GM12874 (cell line): ENCODE results near the gene NNAT.

ENCODE experiments used
- TF ChIP-seq, protein P1 (sequence below): IDR thresholded peaks from 2 replicates; pipeline ENCODE4 v1.5.1; 2011; ENCODE audit warnings: low read depth, mild to moderate bottlenecking, control low read depth, low read length, moderate library complexity; ENCODE audit not compliant: insufficient read depth

NNAT gene

DNA sequence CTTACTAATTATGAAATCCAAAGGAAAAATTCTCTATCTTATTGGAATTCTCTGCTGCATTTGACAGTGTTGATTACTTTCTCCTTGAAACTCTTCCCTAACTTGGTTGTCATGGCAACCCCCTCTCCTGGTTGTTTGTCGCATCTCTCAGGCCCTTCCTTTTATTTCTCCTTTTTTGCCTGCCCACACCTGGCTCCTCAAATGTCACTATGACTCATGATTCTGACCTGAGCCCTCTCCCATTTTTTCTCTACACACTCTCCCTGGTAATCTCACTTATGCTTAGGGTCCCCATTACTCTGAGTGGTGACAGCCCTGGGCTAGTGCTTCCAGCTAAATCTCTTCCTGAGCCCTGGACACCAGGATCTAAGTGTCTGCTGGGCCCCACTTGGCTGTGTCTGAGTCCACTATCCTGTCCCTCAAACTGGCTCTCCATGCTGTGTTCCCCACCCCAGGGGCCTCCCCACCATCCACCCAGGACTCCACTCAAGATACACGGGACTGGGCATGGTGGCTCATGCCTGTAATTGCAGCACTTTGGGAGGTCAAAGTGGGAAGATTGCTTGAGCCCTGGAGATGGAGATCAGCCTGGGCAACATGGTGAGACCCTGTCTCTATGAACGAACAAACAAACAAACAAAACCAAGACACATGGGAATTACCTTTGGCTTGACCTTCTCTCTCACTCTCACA lies 16.5 kb upstream of the NNAT start:
- TF ChIP-seq, protein P1, sequence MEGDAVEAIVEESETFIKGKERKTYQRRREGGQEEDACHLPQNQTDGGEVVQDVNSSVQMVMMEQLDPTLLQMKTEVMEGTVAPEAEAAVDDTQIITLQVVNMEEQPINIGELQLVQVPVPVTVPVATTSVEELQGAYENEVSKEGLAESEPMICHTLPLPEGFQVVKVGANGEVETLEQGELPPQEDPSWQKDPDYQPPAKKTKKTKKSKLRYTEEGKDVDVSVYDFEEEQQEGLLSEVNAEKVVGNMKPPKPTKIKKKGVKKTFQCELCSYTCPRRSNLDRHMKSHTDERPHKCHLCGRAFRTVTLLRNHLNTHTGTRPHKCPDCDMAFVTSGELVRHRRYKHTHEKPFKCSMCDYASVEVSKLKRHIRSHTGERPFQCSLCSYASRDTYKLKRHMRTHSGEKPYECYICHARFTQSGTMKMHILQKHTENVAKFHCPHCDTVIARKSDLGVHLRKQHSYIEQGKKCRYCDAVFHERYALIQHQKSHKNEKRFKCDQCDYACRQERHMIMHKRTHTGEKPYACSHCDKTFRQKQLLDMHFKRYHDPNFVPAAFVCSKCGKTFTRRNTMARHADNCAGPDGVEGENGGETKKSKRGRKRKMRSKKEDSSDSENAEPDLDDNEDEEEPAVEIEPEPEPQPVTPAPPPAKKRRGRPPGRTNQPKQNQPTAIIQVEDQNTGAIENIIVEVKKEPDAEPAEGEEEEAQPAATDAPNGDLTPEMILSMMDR, result no peak

DNA sequence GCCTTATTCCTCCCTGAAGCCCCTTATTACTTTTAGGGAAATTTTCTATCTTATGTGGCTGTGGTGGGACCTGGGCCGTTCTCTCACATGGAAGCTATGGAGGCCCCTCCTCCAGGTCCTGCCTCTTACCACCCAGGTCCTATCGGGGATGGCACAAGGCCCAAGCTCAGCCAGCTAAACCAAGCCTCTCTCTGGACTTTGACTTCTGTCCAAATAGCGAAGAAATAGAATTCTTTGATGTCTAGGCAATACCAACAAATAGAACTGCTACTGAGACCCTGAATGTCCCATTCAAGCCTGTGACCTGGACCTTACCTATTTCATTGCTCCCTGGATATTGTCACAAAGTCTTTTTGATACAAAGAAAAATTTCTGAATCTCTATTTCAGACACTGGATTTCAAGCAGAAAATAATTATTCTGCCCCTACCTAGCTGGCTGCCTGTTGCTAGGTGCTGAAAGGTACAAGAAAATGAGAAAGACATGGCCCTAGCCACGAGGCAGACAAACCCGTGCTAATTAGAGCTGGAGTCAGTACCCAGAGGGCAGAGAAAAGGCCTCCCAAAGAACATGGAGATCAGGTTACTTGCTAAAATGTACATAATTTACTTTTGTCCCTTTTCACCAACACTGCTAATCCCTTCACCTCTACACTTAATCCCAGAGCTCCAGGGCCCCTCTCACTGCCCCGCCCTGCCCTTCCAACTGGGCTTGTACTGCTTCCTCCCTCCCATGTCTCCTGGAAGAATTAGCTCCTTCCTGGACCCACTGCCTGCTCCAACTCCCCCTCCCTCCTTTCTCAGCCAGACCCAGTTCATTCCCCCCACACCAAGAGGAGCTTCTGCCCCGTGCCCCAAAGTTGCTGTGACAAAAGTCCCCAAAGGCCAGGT lies 15.5 kb upstream of the NNAT start:
- TF ChIP-seq, protein P1, result no peak

DNA sequence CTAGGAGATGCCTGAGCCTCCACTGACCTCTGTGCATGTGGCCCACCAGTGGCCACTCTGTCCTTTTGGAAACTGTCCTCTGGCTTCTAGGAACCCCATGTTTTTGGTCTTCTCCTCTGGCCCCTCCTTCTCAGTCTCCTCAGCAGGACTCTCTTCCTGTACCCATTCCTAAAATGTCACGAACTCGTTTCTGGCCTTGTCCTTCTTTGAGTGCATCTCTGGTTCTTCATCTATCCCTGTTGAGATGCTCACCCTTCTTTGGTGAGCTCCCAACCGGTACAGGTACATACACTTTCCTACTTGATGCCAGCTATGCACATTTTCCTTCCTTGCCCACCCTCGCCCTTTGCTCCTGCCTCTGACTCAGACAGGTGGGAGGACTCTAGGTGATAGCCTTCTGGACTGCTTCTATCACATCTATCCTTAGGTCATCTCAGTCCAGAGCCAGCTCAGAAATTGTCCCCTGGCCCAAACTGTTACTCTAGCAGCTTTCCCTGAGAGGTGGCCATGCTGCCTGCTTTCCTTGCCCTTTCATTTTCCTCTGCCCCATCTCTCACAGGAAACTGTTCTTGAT lies 14.8 kb upstream of the NNAT start:
- TF ChIP-seq, protein P1, result no peak

- TF ChIP-seq, protein P1, result no peak
These were observed 10.8 kb upstream of the NNAT start for GRCh38 chr20:37510226-37510625.

DNA sequence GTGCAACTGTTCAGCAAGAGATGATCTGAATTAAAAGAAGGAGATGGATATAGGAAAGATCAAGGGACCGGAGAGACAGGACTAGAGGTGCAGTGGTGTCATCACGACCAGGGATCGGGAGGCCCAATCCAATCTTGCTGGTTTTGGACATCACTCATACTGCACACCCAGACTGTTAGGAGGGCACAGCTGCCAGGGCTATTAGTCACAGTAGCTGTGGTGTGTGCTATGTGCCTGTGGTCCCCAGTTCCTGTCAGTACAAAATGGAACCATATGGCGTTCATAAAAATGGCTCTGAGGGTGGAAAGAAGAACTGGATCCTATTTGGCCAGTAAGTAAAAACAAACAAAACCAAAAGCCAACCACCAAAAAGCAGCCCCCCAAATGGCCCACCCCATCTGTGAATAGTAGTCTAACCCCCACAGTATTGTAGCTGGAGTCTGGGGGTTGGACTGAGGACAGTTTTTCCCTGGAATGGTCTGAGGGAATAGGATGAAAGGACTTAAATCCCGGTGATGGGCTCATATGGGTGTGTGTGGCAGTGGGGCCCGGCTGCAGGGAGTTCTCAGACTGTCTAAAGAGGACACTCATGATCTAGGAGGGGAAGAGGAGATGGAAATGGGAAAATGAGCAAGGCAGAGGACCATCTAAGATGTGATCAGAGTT lies 9.3 kb upstream of the NNAT start:
- TF ChIP-seq, protein P1, result no peak

DNA sequence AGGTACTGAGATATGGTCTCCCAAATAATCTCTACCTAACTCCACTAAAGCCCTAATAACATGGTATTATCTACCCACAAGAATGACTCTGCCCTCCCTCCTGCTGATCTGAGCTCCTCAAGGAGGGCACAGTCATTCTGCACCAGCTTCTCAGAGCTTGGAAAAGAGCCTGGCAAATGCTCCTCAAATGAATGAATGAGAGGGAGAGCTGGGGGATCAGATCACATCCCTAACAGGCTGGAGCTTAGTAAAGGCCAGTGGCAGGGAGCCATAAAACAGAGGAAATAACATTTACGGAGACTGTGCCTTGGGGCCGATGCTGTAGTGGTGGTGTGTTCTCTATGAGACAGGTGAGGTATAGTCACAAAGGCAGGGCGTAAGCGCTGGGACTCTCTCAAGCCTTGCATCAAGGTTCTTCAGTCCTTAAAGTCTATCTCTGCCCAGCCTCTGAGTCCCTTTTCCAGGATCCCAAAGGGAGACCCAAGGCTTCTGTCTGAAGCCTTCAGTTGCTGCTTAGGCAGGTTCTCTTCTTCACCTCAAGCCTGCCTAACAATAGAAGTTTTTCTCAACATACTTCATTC lies 7.2 kb upstream of the NNAT start:
- TF ChIP-seq, protein P1, result no peak
